Measurements from ENCODE around the gene MAN2A2.

DNA sequence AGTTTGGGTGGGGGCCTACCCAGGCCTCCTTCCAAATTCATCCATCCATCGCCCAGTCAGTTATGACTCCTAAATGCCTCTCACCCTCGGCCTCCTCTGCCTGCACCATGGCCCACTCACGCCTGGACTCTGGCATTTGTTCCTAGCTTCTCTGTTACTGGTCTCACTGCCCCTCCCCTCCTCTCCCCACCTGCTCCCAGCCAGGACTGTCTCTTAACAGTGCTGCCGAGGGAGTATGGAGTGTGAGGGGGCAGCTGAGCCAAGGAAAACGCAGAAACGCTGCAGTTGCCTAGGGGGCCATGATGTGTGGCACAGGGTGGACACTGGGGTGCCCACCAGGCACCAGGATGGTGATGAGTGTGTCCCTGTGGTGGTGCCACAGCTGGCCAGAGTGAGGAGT, 54.7 kb downstream of the MAN2A2 start:
- no peak for TF ChIP-seq CTCF (conservative IDR thresholded peaks at IDR 0.05)
- TF ChIP-seq ZFX (IDR thresholded peaks at IDR 0.05) = no peak

Measured in C4-2B (cell line).